Testis (tissue), 2 donors: ENCODE results near the gene CYTH4.

ENCODE experiments used
- POLR2A ChIP-seq: fragments of 450-650 bp; IDR thresholded peaks from one replicate; pipeline ENCODE4 v1.6.1; 2017; ENCODE audit warnings: antibody characterized with exemption, mild to moderate bottlenecking, moderate library complexity
- TF ChIP-seq, protein P1 (sequence below), 3 experiments: fragments of 450-650 bp in 2 of 3; fragments of 200-600 bp in 1 of 3; sonication (generic) in 1 of 3; IDR thresholded peaks; one replicate each; pipeline ENCODE4 v1.5.1; 2016 to 2019; ENCODE audit warnings: antibody characterized with exemption in 3 of 3, mild to moderate bottlenecking in 2 of 3, moderate library complexity in 1 of 3

DNA sequence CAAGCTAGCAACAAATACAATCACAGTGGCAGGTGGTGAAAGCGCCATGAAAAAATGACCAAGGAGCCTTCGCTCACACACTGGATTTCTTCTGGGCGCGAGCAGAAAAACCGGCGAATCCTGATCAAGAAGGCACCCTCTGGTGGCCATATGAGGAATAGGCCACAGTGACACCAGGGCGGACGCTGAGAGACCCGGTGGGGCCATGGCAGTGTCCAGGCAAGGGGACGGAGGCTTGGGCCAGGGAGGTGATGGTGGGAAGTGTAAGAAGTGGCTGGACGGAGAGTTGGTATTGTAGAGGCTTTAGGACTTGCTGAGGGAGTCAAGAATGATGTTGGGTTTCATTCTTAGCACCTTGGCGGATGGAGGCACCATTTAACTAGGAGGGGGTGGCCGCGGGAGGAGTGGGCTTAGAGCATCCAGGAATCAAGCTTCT, 21.4 kb upstream of the CYTH4 start:
- TF ChIP-seq, protein P1, sequence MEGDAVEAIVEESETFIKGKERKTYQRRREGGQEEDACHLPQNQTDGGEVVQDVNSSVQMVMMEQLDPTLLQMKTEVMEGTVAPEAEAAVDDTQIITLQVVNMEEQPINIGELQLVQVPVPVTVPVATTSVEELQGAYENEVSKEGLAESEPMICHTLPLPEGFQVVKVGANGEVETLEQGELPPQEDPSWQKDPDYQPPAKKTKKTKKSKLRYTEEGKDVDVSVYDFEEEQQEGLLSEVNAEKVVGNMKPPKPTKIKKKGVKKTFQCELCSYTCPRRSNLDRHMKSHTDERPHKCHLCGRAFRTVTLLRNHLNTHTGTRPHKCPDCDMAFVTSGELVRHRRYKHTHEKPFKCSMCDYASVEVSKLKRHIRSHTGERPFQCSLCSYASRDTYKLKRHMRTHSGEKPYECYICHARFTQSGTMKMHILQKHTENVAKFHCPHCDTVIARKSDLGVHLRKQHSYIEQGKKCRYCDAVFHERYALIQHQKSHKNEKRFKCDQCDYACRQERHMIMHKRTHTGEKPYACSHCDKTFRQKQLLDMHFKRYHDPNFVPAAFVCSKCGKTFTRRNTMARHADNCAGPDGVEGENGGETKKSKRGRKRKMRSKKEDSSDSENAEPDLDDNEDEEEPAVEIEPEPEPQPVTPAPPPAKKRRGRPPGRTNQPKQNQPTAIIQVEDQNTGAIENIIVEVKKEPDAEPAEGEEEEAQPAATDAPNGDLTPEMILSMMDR (IDR thresholded peaks at IDR 0.05): peak; percentile 68 to 93 (median 88)
- TF ChIP-seq POLR2A: no peak
